Upper lobe of left lung (tissue), 4 donors: Measurements from ENCODE around the gene PTRH1.

Experiments used
- POLR2A ChIP-seq, 4 donors: fragments of 450-650 bp; IDR thresholded peaks; one replicate each; pipeline ENCODE4 v1.5.1; 2016 to 2017; ENCODE audit warnings: antibody characterized with exemption in 4 of 4, mild to moderate bottlenecking in 2 of 4
- TF ChIP-seq, protein P1 (sequence below), 6 experiments: fragments of 450-650 bp in 4 of 6; fragments of 200-600 bp in 2 of 6; sonication (generic) in 2 of 6; IDR thresholded peaks; one replicate each; pipeline ENCODE4 v1.5.1; 2016 to 2019; ENCODE audit warnings: antibody characterized with exemption in 6 of 6

DNA sequence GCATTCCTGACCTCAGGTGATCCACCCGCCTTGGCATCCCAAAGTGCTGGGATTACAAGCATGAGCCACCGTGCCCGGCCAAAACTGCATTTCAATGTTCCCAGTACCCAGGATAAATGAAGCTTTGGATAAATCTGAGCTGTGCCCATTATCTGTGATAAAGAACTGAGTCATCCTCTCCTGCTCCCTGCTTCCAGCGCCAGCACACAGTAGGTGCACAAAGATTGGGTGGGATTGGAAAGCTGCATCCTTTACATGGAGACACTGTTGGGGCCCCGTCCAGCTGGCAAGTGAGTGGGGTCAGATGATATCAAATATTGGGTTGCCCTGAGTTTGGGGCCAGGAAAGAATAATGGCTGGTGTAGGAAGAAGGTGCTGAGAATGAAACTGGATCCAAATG is 45.6 kb upstream of the PTRH1 start:
- TF ChIP-seq, protein P1, sequence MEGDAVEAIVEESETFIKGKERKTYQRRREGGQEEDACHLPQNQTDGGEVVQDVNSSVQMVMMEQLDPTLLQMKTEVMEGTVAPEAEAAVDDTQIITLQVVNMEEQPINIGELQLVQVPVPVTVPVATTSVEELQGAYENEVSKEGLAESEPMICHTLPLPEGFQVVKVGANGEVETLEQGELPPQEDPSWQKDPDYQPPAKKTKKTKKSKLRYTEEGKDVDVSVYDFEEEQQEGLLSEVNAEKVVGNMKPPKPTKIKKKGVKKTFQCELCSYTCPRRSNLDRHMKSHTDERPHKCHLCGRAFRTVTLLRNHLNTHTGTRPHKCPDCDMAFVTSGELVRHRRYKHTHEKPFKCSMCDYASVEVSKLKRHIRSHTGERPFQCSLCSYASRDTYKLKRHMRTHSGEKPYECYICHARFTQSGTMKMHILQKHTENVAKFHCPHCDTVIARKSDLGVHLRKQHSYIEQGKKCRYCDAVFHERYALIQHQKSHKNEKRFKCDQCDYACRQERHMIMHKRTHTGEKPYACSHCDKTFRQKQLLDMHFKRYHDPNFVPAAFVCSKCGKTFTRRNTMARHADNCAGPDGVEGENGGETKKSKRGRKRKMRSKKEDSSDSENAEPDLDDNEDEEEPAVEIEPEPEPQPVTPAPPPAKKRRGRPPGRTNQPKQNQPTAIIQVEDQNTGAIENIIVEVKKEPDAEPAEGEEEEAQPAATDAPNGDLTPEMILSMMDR (IDR thresholded peaks at IDR 0.05): no peak
- no peak for TF ChIP-seq POLR2A (IDR thresholded peaks at IDR 0.05)
